Calu3 (cell line): ENCODE data around the gene LMTK3. TPM values are rescaled to one million over a fixed set of nuclear protein-coding genes. Genes with fewer than 3 reads are reported as not detected.

Experiments used
- BruUV-seq: library from RNA; stranded (reverse); fragments of 400-500 nt; replicated peaks from 2 replicates; lab custom pipeline; 2021; lab: Mats Ljungman, UMichigan
- CTCF ChIA-PET: fragments of 300-600 bp; sonication (Branson Sonifier 250); formaldehyde crosslinking; loops from one replicate; lab custom pipeline; 2022; ENCODE audit warnings: antibody characterized with exemption; lab: Charles Lee
- DNase-seq: peaks from one replicate; pipeline ENCODE4 v3.0.0; 2022
- H3K27ac Mint-ChIP-seq: one replicate; pipeline ENCODE4 v1.8.0; 2022; ENCODE audit warnings: mixed read lengths; ENCODE audit not compliant: unreplicated experiment
- H3K27me3 Mint-ChIP-seq: one replicate; pipeline ENCODE4 v1.8.0; 2022; ENCODE audit warnings: mixed read lengths; ENCODE audit not compliant: unreplicated experiment
- H3K36me3 Mint-ChIP-seq: one replicate; pipeline ENCODE4 v1.8.0; 2022; ENCODE audit warnings: mild to moderate bottlenecking, moderate library complexity, mixed read lengths; ENCODE audit not compliant: insufficient read depth, unreplicated experiment
- H3K4me1 Mint-ChIP-seq: one replicate; pipeline ENCODE4 v1.8.0; 2022; ENCODE audit warnings: mild to moderate bottlenecking, low read depth, mixed read lengths; ENCODE audit not compliant: unreplicated experiment
- H3K4me3 Mint-ChIP-seq: one replicate; pipeline ENCODE4 v1.8.0; 2022; ENCODE audit warnings: mild to moderate bottlenecking, low read depth, moderate library complexity, mixed read lengths; ENCODE audit not compliant: unreplicated experiment
- H3K9me3 Mint-ChIP-seq: one replicate; pipeline ENCODE4 v1.8.0; 2022; ENCODE audit warnings: low read depth, mixed read lengths; ENCODE audit not compliant: unreplicated experiment
- intact Hi-C: fragments of 100-400 bp; cut with micrococcal nuclease; formaldehyde crosslinking; loops from one replicate; pipeline ENCODE4 v1.10.0; 2022; ENCODE audit not compliant: unreplicated experiment
- total RNA-seq: library from RNA; stranded (reverse); gene quantifications from 2 replicates; pipeline ENCODE4 v1.2.3, GENCODE V29; 2022
- TF ChIP-seq, protein P1 (sequence below): fragments of 200-600 bp; IDR thresholded peaks from one replicate; pipeline ENCODE4 v1.8.0; 2022; ENCODE audit warnings: antibody characterized with exemption; ENCODE audit not compliant: unreplicated experiment

Gene LMTK3
- total RNA-seq, 1 experiment from 2014 or later, result 1.0 TPM

- TF ChIP-seq, protein P1, sequence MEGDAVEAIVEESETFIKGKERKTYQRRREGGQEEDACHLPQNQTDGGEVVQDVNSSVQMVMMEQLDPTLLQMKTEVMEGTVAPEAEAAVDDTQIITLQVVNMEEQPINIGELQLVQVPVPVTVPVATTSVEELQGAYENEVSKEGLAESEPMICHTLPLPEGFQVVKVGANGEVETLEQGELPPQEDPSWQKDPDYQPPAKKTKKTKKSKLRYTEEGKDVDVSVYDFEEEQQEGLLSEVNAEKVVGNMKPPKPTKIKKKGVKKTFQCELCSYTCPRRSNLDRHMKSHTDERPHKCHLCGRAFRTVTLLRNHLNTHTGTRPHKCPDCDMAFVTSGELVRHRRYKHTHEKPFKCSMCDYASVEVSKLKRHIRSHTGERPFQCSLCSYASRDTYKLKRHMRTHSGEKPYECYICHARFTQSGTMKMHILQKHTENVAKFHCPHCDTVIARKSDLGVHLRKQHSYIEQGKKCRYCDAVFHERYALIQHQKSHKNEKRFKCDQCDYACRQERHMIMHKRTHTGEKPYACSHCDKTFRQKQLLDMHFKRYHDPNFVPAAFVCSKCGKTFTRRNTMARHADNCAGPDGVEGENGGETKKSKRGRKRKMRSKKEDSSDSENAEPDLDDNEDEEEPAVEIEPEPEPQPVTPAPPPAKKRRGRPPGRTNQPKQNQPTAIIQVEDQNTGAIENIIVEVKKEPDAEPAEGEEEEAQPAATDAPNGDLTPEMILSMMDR, result no peak
- no TSS peak for BruUV-seq
- Mint-ChIP-seq H3K9me3 (no peaks in the 10 kb centered on the region), H3K4me3 (no peak overlapping the region), H3K27me3 (no peaks in the 10 kb centered on the region), H3K4me1 (peaks cover 20% of the 10 kb centered on the region), H3K27ac (no peak overlapping the region), H3K36me3 (peaks cover 79% of the 10 kb centered on the region)
- CTCF ChIA-PET, result interaction anchor here (0.6 kb wide), 1 partner anchor 123 kb away, joined by 4 read pairs; no protein-coding TSS in a partner anchor
- intact Hi-C loops, result no loop called here
- no peak for DNase-seq
Observed at GRCh38 chr19:48451624-48452023, 60.0 kb downstream of the LMTK3 start.

DNA sequence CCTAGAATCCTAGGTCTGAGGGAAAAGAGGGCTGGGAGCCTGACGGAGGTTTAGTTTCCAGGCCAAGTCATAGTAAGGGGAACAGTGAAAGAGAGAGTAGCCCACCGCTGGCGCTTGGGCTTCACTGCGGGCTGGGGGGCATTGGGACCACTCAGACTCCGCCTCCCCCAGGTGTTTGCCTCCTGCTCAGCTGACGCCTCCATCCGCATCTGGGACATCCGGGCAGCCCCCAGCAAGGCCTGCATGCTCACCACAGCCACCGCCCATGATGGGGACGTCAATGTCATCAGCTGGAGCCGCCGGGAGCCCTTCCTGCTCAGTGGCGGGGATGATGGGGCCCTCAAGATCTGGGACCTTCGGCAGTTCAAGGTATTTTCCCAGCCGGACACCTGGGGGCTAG, 60.8 kb downstream of the LMTK3 start:
- Mint-ChIP-seq H3K36me3 (peaks cover 84% of the 10 kb centered on the region), H3K4me1 (peaks cover 20% of the 10 kb centered on the region), H3K4me3 (no peak overlapping the region), H3K27ac (no peak overlapping the region), H3K9me3 (no peaks in the 10 kb centered on the region), H3K27me3 (no peaks in the 10 kb centered on the region)
- CTCF ChIA-PET, result no interaction called here
- BruUV-seq, result no TSS peak
- no peak for DNase-seq
- intact Hi-C loops, result no loop called here
- TF ChIP-seq, protein P1, result no peak

DNA sequence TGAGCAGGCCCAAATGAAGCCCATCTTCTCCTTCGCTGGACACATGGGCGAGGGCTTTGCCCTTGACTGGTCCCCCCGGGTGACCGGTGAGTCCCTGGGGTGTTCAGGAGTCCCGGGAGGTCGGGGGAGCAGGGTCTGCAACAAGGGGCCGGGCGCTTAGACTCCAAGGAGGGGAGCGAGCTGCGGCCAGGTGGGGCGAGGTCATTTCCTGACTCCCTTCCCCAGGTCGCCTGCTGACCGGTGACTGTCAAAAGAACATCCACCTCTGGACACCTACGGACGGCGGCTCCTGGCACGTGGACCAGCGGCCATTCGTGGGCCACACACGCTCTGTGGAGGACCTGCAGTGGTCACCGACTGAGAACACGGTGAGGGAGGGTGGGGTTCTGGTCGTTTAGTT, 61.2 kb downstream of the LMTK3 start:
- peaks cover 22% of the 10 kb centered on the region for H3K4me1 Mint-ChIP-seq
- intact Hi-C loops, result no loop called here
- peaks cover 84% of the 10 kb centered on the region for H3K36me3 Mint-ChIP-seq
- H3K27me3 Mint-ChIP-seq, result no peaks in the 10 kb centered on the region
- CTCF ChIA-PET, result interaction anchor here (0.6 kb wide), 1 partner anchor 31 kb away, joined by 3 read pairs; no protein-coding TSS in a partner anchor
- no peak overlapping the region for H3K4me3 Mint-ChIP-seq
- H3K27ac Mint-ChIP-seq, result no peak overlapping the region
- H3K9me3 Mint-ChIP-seq, result no peaks in the 10 kb centered on the region
- TF ChIP-seq, protein P1, result no peak
- no TSS peak for BruUV-seq
- no peak for DNase-seq

- H3K9me3 Mint-ChIP-seq, result no peaks in the 10 kb centered on the region
- peaks cover 81% of the 10 kb centered on the region for H3K36me3 Mint-ChIP-seq
- H3K27me3 Mint-ChIP-seq, result peaks cover 18% of the 10 kb centered on the region
- TF ChIP-seq, protein P1, result no peak
- CTCF ChIA-PET, result no interaction called here
- H3K4me3 Mint-ChIP-seq, result no peak overlapping the region
- no TSS peak for BruUV-seq
- H3K4me1 Mint-ChIP-seq, result peaks cover 27% of the 10 kb centered on the region
- intact Hi-C loops, result no loop called here
- DNase-seq, result no peak
- no peak overlapping the region for H3K27ac Mint-ChIP-seq
Observed at GRCh38 chr19:48448563-48448962, 63.1 kb downstream of the LMTK3 start.
